NCI-H2107 (cell line): ENCODE results near the gene GFM2.
A peak's percentile ranks its signal among the peaks of the same experiment; 100 is the strongest.
"Not testable (repeated sequence)": the region's sequence is repeated elsewhere in the genome, so short reads cannot be mapped to it uniquely, and the experiment has no call there.

Experiments used
- DNase-seq: peaks from one replicate; lab custom pipeline; 2025; lab: John Stamatoyannopoulos, UW

Gene GFM2, protein sequence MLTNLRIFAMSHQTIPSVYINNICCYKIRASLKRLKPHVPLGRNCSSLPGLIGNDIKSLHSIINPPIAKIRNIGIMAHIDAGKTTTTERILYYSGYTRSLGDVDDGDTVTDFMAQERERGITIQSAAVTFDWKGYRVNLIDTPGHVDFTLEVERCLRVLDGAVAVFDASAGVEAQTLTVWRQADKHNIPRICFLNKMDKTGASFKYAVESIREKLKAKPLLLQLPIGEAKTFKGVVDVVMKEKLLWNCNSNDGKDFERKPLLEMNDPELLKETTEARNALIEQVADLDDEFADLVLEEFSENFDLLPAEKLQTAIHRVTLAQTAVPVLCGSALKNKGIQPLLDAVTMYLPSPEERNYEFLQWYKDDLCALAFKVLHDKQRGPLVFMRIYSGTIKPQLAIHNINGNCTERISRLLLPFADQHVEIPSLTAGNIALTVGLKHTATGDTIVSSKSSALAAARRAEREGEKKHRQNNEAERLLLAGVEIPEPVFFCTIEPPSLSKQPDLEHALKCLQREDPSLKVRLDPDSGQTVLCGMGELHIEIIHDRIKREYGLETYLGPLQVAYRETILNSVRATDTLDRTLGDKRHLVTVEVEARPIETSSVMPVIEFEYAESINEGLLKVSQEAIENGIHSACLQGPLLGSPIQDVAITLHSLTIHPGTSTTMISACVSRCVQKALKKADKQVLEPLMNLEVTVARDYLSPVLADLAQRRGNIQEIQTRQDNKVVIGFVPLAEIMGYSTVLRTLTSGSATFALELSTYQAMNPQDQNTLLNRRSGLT

DNA sequence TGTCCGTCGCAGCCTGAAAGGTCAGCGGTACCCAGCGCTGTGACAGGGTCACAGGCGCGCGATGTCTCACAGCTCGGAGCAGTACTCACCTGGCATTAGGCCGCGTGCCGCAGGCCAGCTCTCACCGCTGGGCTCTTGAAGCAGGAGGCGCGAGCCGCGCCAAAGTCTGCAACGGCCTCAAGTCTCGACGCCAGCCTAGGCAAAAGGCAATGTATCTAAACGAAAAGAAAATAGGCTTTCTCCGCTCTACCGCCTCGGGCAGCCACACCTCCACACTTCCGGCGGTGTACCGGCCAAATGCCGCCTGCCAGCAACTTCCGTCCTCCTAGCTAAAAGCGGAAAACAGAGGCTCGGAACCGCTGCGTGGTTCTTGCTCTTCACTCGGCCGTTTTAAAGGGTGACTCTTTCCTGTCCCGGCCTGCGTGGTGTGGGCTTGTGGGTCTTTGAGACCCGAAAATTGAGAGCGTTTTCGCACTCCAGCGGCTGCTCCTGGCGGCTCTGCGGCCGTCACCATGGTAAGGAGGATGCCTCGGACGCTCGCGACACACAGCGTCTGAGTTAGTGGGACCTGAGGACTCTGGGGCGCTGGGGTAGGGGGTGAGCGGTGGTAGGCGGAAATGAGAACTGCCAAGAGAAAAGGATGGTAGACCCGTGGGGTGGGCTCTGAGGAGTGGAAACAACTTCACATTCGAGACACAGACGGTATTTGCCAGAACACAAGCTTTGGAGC lies at the start of gene GFM2, which contains the start of gene NSA2:
TSS of gene GFM2 (minus strand) at position 269 of the 730 bp plus-strand sequence. CDS start 3,375 bp downstream, outside the sequence.
TSS of gene NSA2 (plus strand) at position 401 of the 730 bp plus-strand sequence. CDS start at position 513, 112 bp downstream.
- DNase-seq, result peak; percentile 64

DNA sequence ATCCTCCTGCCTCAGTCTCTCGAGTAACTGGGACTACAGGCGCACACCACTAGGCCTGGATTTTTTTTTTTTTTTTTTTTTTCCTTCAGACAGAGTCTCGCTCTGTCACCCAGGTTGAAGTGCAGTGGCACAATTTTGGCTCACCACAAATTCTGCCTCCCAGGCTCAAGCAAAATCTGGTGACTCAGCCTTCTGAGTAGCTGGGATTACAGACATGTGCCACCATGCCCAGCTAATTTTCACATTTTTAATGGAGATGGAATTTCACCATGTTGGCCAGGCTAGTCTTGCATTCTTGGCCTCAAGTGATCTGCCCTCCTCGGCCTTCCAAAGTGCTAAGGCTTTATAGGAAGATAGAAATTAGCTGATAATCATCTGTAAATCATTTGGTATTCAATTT lies 44.0 kb upstream of the GFM2 start:
- no peak for DNase-seq

DNA sequence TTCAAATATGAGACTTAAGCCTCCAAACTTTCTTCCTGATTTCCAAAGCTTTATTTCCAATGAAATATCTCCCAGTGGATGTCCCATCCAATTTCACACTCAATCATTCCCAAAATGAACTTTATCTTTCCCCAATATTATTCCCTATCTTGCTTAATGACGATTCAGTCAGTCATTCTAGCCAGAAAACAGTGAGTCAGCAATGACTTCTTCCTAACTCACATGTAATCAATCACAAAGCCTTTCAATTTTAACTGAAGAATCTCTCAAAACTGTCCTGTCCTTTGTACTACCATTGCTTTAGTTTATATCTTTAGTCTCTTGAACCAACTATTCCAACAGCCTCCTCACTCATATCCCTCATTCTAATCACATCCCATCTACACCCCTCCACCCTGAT lies 35.0 kb upstream of the GFM2 start:
- DNase-seq, result no peak

DNA sequence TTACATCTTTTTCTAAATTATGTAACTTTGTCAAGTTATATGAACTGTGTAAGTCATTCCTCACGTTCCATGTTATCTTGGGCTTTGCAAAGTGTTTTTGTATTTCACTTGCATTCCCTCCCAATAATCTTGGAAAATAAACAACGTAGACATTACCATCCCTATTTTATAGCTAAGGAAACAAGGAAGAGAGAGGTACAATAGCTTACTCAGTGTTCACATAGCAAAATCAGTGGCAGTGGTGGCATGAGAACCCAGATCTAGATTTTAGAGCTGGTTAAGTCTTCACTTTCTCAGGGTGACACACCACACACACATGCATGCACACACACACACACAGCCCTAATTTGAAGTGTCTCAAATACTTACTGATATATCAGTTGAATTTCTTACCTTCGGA lies 34.3 kb upstream of the GFM2 start:
- DNase-seq, result no peak

DNA sequence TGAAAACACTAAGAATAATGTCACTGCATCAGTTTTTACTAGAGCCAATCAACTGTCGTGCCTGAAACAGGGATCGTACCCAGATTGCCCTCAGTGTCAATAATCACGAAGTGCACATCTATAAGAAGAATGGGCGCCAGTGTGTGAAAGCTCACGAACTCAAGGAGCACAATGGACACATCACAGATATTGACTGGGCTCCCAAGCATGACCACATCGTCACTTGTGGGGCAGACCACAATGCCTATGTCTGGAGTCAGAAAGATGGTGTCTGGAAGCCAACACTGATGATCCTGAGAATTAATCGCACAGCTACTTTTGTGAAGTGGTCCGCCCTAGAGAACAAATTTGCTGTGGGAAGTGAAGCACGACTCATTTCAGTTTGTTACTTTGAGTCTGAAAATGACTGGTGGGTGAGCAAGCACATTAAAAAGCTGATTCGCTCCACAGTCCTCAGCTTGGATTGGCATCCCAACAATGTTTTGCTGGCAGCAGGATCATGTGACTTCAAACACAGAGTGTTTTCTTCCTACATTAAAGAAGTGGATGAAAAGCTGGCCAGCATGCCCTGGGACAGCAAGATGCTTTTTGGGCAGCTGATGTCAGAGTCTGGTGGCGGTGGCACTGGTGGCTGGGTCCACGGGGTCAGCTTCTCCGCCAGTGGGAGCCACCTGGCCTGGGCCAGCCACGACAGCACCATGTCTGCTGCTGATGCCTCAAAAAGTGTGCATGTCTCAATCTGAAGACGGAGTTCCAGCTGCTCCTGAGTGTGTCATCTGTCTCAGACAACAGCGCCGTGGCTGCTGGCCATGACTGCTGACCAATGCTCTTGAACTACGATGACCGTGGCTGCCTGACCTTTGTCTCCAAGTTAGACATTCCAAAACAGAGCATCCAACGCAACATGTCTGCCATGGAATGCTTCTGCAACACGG lies 32.3 kb upstream of the GFM2 start:
- DNase-seq, result no peak

DNA sequence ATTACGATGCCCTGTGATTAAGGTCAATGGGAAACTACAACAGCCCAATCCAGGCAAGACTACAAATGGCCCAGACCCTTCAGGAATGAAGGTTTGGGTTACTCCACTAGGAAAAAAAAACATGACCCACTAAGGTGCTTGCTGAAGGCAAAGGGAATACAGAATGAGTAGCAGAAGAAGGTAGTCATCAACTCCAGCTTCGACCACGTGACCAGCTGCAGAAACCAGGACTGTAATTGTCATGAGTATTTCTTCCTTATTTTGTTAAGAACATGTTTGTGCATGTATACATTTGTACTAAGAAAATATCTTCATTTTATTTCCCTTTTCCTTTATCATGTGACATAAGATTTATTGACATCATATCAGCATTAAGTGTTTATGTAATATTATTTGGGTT lies 24.8 kb upstream of the GFM2 start:
- not testable (repeated sequence) for DNase-seq

DNA sequence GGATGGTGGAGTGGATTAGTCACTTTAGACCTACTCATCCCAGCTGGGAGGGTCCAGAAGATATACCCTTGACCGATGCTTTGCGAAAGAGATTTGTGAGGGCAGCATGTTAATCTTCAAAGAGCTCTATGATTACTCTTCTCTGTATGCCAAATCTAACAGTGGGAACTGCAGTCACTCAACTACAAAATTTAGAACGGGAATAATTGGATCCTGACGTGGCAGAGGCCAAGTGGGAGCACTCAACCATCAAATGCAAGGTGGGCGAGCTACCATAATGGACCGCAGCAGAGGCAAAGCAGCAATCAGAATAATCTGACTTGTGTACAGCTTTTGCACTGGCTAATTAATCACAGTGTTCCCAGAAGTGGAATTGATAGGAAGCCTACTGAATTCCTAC lies 20.5 kb upstream of the GFM2 start:
- no peak for DNase-seq

DNA sequence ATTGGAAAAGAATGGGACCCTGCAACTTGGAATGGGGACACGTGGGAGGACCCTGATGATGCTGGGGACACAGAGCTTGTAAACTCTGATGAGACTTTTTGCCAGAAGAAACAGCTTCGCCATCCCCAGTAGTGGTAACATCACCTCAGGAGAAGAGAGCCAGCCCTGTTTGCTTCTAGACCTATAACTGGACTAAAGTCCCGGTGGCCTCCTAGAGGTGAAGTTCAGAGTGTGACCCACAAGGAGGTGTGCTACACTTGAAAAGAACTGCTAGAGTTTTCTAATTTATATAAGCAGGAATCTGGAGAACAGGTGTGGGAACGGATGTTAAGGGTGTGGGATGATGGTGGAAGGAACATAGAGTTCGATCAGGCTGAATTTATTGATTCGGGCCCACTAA lies 19.9 kb upstream of the GFM2 start:
- DNase-seq, result no peak

DNA sequence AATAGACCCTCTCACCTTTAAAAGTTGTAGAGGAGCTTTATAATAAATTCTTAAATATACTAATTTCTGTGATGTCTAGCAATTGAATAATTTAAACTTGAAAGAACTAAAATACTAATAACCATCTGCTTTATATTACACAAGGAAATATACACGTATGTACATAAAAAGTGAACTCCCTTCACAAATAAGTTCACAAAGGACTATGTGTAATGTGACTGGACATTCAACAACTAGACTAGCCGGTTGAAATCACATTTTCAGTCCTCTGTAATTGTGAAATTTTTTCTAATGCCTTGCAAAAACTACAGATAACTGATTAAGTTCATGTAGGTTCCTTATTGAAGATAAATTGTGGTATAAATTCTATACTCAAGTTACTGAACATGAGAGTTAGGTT lies 11.7 kb upstream of the GFM2 start:
- no peak for DNase-seq

DNA sequence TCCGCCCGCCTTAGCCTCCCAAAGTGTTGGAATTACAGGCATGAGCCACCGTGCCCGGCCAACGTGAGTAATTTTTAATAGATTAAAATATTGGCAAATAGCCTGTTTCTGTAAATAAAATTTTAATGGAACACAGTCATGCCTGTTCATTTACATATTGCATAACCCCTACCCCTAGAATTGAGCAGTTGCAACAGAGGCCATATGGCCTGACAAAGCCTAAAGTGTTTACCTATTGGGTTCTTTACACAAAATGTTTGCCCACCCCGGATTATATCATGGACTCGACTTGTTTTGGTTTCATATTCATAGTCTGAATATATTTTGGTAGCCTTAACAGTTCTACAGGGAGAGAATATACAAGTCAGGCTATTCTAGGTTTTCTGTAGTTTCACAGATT lies 5.4 kb upstream of the GFM2 start:
- no peak for DNase-seq

DNA sequence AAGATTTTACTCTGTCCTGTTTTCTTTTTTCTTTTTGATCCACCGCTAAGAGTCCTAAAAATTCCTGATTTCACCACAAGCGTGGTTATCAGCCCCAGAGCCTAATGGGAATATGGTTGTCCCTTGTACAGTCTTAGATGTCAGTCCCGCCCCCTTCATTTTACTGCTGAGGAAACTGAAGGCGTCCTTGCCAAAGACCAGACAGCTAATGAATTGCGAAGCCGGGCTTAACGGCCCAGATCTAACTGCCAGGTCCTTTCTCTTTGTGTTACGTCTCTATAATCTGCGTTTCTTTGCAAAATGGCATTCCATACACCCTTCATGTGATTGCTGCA lies 629 bp upstream of the GFM2 start:
- DNase-seq, result no peak

DNA sequence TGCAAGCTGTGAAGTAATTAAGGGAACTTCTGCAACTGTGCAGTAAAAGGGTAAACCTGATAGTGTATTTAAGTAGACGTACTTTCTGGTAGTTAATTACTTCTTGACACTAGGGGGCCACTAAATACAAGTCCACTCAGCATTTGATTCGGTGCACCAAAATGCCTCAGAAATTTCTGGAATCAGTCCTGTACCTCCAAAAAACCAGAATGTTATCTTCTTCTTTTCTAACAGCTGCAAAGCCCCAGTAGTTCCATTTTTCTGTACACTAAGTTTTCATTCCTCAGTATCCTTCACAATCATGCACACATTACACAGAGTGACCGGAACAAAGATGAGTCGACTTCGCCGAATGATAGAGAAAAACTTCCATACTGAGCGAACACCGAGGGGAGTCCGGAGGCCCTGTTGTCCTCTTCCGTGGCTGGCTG lies 484 bp downstream of the GFM2 start:
- no peak for DNase-seq

DNA sequence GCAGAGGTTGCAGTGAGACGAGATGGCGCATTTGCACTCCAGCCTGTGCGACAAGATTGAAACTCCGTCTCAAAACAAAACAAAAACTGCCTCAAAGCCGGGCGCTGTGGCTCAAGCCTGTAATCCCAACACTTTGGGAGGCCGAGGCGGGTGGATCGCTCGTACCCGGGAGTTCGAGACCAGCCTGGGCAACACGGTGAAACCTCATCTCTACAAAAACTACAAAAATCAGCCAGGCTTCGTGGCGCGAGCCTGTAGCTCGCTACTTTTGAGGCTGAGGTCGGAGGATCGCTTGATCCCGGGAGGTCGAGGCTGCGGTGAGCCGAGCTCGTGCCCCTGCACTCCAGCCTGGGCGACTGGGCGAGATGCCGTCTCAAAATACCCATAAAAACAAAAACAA lies 988 bp downstream of the GFM2 start:
- no peak for DNase-seq

DNA sequence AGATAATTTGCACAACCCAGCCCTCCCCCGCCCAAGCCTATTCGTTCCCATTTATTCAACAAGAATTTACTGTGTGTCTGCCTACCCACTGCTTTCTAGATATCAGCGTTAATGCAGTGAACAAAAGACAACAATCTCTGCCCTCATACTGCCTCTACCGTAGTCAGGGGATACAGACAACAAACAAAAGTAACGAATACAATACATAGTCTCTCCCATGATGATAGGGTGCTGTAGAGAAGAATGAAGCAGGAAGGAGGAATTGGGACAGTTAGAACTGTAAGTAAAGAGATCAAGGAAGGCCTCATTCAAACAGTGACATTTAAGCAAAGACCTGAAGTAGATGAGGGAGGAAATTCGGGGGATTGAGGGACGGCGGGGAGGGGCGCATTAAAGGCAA lies 1.7 kb downstream of the GFM2 start:
- DNase-seq, result no peak

DNA sequence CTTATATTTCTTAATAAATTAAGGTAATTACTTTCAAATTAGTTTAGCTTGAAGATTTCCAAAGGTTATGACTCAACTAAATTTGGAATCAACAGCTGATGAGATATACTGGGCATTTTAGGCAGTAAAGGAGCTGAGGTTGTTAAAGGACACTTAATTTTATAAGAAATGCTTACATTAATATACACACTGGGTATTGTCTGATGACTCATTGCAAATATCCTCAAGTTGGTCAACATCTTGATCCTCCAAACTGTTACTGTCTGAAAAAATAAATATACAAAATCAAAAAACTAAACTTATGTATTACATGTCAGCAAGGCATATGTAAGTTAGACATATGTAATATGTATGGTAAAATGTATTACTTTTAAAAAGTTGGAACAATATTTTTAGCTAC lies 3.4 kb downstream of the GFM2 start:
- no peak for DNase-seq

DNA sequence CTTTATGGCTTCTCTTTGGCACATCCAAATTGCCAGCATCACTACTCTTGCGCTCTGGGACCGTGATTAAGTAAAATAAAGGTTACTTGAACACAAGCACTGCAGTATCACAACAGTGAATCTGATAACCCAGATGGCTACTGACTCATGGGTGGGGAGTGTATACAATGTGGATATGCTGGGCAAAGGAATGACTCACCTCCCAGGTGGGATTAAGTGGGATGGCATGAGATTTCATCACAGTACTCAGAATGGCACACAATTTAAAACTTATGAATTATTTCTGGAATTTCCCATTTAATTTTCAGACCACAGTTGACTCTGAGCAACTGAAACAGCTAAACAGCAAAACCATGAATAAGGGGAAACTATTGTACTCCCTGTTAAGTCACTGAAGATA lies 4.3 kb downstream of the GFM2 start:
- DNase-seq, result no peak

DNA sequence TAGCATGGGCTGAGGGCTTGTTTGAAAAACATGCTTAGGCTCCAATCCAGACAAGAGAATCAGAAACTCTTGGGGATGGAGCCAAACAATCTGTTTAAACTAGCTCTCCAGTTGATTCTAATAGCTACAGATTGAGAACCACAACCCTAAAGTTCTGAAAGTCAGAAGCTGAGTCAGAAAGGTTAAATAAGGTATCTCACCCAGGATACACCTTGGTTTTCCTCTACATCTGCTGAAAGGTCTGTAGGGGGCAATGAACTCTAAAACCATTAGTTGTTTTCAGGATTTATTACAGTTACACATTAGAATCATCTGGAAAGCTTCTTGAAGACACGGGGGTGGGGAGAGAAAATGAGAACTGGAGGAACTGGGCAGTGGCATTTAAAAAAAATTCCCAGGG lies 5.7 kb downstream of the GFM2 start:
- no peak for DNase-seq

DNA sequence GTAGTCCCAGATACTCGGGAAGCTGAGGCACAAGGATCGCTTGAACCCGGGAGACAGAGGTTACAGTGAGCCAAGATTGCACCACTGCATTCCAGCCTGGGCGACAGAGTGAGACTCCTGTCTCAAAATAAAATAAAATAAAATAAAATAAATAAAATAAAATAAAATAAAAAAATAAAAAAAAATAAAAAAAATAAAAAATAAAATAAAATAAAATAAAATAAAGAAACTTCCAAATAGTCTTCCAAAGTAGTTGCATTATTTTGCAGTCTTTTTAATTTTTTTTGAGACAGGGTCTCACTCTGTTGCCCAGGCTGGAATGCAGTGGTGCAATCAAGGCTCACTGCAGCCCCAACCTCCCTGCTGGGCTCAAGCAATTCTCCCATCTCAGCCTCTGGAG lies 18.2 kb downstream of the GFM2 start:
- DNase-seq, result not testable (repeated sequence)

DNA sequence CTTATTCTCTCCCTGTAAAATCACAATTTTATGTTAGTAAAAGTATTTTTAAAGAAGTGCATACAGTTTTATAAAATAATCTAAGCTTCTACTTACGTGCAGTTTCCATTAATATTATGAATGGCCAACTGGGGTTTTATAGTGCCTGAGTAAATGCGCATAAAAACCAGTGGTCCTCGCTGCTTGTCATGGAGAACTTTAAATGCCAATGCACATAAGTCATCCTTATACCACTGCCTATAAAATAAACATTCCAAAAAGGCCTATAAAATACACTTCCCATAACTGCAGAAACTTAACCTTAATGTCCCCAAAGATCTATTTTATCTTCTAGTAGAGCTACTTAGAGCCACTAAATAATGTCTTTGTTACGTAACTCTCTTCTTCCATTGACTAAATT lies 28.5 kb downstream of the GFM2 start:
- no peak for DNase-seq

DNA sequence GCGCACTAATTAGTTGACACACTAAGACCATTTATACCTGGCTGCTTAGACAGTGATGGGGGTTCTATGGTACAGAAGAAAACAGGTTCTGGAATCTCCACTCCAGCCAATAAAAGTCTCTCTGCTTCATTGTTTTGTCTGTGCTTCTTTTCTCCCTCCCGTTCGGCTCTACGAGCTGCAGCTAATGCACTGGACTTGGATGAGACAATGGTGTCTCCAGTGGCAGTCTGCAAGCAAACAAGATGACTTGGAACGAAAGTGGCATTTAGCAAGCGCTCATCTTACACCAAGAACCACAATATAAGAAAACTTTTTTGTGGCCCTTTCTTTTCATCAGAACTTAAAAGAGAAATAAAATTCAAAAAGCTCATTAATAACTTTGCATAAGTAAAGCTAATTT lies 30.2 kb downstream of the GFM2 start:
- DNase-seq, result no peak

DNA sequence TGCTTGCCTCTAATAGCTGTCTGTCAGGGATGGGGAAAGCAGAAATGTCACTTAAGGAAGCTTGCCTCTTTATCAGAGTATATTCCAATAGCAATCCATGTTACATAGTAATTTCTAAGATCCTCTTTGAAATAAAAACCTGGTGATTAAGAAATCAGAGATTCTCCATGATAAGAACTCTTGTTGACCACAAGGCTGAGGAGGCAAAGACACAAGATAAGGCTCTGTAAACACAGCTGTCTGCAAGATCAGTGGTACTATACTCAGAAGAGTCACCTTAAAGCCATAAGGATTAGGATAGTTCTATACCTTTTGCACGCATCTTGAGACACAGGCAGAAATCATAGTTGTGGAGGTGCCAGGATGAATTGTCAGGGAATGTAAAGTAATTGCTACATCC lies 41.6 kb downstream of the GFM2 start:
- DNase-seq, result no peak

DNA sequence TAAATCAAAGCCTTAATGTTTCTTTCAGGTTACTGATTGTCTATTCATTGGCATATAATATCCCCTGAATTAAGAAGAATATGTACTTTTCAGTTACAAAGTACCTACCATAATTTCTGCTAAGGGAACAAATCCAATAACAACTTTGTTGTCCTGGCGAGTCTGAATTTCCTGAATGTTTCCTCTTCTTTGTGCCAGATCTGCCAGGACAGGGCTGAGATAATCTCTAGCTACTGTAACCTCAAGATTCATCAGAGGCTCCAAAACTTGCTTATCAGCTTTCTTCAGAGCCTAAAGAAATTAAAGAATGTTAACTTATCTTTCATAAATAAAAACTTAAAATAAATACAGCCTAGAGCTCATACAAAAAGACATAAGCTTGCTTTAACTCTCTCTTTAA lies 44.6 kb downstream of the GFM2 start:
- no peak for DNase-seq
